Measurements from ENCODE around the gene HCAR1.

DNA sequence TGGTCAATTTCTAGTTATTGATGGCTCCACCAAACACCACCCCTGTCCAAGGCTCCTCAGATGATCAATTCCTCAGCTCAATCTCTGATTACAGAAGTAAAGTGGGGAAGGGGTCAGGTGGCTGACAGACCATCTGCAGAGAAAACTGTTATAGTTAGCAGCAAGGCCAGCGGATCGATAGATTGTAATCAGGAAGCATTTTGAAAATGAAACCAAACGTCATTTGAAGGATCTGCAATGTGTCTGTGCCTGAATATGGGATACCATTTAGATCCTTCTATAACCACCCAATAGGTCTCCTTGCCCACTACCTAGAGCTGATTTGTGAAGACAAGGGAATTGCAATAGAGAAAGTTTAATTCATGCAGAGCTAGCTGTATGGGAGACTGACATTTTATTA, 39.1 kb downstream of the HCAR1 start:
- TF ChIP-seq POLR2A (IDR thresholded peaks at IDR 0.05) (no peak), CTCF (IDR thresholded peaks at IDR 0.05) (no peak), EP300 (IDR thresholded peaks at IDR 0.05) (no peak)

Data from tibial nerve (tissue), 4 donors.